Adipocyte (in vitro differentiated cells): ENCODE measurements around the gene MINK1.
A peak's percentile ranks its signal among the peaks of the same experiment; 100 is the strongest.
"Not testable (repeated sequence)": the region's sequence is repeated elsewhere in the genome, so short reads cannot be mapped to it uniquely, and the experiment has no call there.

ENCODE experiments used
- DNase-seq: peaks from one replicate; pipeline ENCODE4 v3.0.0-alpha.2; 2015; ENCODE audit warnings: low read depth
- H3K27me3 ChIP-seq: replicated peaks from 2 replicates; pipeline ENCODE4 v1.7.0; 2013; ENCODE audit warnings: mild to moderate bottlenecking, low read length, moderate library complexity; ENCODE audit not compliant: control insufficient read depth, insufficient read depth
- H3K36me3 ChIP-seq: 2 replicates; pipeline ENCODE4 v1.7.0; 2013; ENCODE audit warnings: low read length, mild to moderate bottlenecking, moderate library complexity; ENCODE audit not compliant: control insufficient read depth, insufficient read depth, severe bottlenecking
- H3K4me1 ChIP-seq: 2 replicates; pipeline ENCODE4 v1.7.0; 2013; ENCODE audit warnings: mild to moderate bottlenecking, low read length, moderate library complexity; ENCODE audit not compliant: control insufficient read depth, insufficient read depth
- H3K4me3 ChIP-seq: 2 replicates; pipeline ENCODE4 v1.7.0; 2013; ENCODE audit warnings: mild to moderate bottlenecking, low read length, moderate library complexity
- H3K9ac ChIP-seq: 2 replicates; pipeline ENCODE4 v1.7.0; 2013; ENCODE audit warnings: mild to moderate bottlenecking, low read length, moderate library complexity
- H3K9me3 ChIP-seq: 2 replicates; pipeline ENCODE4 v1.7.0; 2013; ENCODE audit warnings: mild to moderate bottlenecking, low read length, moderate library complexity; ENCODE audit not compliant: control insufficient read depth

Gene MINK1

DNA sequence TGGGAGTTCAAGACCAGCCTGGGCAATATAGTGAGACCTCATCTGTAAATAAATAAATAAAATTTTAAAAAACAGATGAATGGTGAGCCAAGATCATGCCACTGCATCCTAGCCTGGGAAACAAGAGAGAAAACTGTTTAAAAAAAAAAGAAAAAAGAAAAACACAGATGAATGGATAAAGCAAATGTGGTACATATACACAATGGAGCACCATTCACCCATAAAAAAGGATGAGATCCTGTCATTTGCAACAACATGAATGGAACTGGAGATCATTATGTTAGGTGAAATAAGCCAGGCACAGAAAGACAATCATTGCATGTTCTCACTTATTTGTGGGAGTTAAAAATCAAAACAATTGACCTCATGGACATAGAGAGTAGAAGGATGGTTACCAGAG, 73.5 kb downstream of the MINK1 start:
- H3K4me3 ChIP-seq, DNase-seq, H3K36me3 ChIP-seq, H3K9ac ChIP-seq, H3K9me3 ChIP-seq: not testable (repeated sequence)
- Histone ChIP-seq H3K4me1 (peaks cover 13% of the 10 kb centered on the region), H3K27me3 (peaks cover 10% of the 10 kb centered on the region)

- DNase-seq, result no peak
- no peaks in the 10 kb centered on the region for H3K9me3 ChIP-seq
- peaks cover 13% of the 10 kb centered on the region for H3K4me1 ChIP-seq
- no peak overlapping the region for H3K4me3 ChIP-seq
- peak overlapping the region; percentile 70 for H3K9ac ChIP-seq
- no peaks in the 10 kb centered on the region for H3K36me3 ChIP-seq
- peaks cover 10% of the 10 kb centered on the region for H3K27me3 ChIP-seq
Observed at GRCh38 chr17:4908301-4908700, 75.2 kb downstream of the MINK1 start.

GRCh38 chr17:4908711-4909496, 75.8 kb downstream of the MINK1 start:
- peak overlapping the region; percentile 70 for H3K9ac ChIP-seq

DNA sequence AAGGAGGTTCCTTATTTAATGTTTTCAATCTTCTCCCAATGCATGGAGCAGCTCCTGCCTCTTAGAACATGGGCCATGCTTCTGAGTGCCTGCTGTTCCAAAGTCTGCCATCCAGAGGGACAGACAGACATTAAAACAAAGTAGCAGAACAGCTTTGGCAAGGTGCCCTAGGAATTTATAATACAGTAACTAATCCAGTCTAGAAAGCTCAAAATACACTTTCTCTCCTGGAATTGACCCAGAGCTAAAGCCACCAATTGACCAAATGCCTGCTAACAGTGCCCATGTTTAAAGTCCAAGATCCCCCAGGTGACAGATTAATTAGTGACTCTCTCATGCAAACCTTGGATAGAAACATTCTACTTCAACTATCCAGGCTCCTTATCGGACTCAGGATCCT, 80.9 kb downstream of the MINK1 start:
- H3K36me3 ChIP-seq, result no peaks in the 10 kb centered on the region
- peak; percentile 27 for DNase-seq
- H3K4me3 ChIP-seq, result no peak overlapping the region

More at GRCh38 chr17:4908711-4909496, 75.8 kb downstream of the MINK1 start:
- H3K36me3 ChIP-seq, result no peaks in the 10 kb centered on the region
- H3K4me3 ChIP-seq, result no peak overlapping the region
- H3K9me3 ChIP-seq, result no peaks in the 10 kb centered on the region
- H3K27me3 ChIP-seq, result peaks cover 10% of the 10 kb centered on the region
- DNase-seq, result peak; percentile 89
- H3K4me1 ChIP-seq, result peaks cover 14% of the 10 kb centered on the region

GRCh38 chr17:4914551-4914950, 81.4 kb downstream of the MINK1 start:
- not testable (repeated sequence) for DNase-seq, H3K4me3 ChIP-seq

More for the DNA sequence above, 80.9 kb downstream of the MINK1 start:
- Histone ChIP-seq H3K27me3 (no peaks in the 10 kb centered on the region), H3K4me1 (peaks cover 8% of the 10 kb centered on the region), H3K9ac (no peak overlapping the region), H3K9me3 (no peaks in the 10 kb centered on the region)

DNA sequence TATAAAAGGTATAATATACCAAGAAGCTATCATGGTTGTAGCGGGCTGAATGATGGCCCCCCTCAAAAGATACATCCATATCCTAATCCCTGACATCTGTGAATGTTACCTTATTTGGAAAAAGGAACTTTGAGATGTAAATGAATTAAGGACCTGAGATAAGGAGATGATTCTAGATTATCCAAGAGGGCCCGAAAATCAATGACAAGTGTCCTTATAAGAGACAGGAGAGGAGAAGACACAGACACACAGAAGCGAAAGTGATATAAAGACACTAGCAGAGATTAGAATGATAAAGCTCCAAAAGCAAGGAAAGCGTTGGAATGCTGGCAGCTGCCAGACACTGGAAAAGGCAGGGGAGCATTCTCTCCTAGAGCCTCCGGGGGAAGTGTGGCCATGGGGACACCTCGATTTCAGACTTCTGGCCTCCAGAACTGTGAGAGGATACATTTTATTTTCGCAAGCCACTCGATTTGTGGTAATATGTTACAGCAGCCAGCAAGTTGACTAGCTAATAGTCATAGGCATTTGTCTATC, 86.4 kb downstream of the MINK1 start:
- Histone ChIP-seq H3K27me3 (no peaks in the 10 kb centered on the region), H3K9ac (peak overlapping the region; percentile 59), H3K36me3 (no peaks in the 10 kb centered on the region), H3K9me3 (no peaks in the 10 kb centered on the region), H3K4me1 (peaks cover 20% of the 10 kb centered on the region), H3K4me3 (peak overlapping the region; percentile 35)
- no peak for DNase-seq

More at GRCh38 chr17:4914551-4914950, 81.4 kb downstream of the MINK1 start:
- not testable (repeated sequence) for H3K36me3 ChIP-seq, H3K9ac ChIP-seq, H3K27me3 ChIP-seq, H3K4me1 ChIP-seq, H3K9me3 ChIP-seq

DNA sequence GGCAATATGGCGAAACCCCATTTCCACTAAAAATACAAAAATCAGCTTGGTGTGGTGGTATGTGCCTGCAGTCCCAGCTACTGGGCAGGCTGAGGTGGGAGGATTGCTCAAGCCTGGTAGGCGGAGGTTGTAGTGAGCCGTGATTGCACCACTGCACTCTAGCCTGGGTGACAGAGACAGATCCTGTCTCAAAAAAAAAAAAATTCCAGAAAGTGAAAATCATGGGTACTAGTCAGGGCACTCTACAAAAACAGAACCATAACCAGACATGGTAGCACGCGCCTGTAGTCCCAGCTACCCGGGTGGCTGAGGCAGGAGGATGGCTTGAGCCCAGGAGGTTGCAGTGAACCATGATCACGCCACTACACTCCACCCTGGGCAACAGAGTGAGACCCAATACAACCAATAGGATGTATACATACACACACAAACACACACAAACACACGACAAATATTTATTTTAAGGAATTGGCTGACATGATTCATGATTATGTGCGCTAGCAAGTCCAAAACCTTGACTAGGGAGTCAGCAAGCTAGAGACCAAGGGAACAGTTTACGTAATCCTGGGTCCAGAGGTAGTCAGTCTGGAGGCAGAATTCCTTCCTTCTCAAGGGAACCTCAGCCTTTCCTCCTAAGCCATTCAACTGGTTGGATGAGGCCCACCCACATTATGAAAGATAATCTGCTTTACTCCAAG, 87.4 kb downstream of the MINK1 start:
- peak; percentile 62 for DNase-seq
- Histone ChIP-seq H3K9ac (peak overlapping the region; percentile 30), H3K4me1 (peaks cover 20% of the 10 kb centered on the region), H3K36me3 (no peaks in the 10 kb centered on the region), H3K9me3 (no peaks in the 10 kb centered on the region), H3K4me3 (peak overlapping the region; percentile 62), H3K27me3 (no peaks in the 10 kb centered on the region)

DNA sequence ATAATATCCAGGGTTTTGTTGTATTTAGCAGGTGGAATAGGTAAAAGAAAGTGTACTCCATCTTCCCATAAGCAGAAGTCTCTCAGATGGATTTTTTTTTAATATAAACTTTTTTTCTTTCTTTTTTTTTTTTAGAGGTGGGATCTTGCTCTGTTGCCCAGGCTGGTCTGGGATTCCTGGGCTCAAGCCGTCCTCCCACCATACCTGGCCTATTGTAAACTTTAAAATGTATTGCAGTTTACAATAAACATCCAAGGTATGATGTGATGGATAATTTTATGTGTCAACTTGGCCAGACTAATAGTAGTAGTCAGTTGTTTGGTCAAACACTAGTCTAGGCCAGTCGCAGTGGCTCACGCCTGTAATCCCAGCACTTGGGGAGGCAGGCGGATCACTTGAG, 88.2 kb downstream of the MINK1 start:
- Histone ChIP-seq H3K9me3 (no peaks in the 10 kb centered on the region), H3K4me3 (no peak overlapping the region), H3K9ac (no peak overlapping the region), H3K36me3 (no peaks in the 10 kb centered on the region), H3K27me3 (no peaks in the 10 kb centered on the region), H3K4me1 (peaks cover 20% of the 10 kb centered on the region)
- DNase-seq, result no peak

- DNase-seq, H3K9ac ChIP-seq, H3K4me3 ChIP-seq, H3K4me1 ChIP-seq, H3K36me3 ChIP-seq, H3K9me3 ChIP-seq, H3K27me3 ChIP-seq: not testable (repeated sequence)
Observed at GRCh38 chr17:4926577-4927335, 93.6 kb downstream of the MINK1 start.

- H3K4me1 ChIP-seq, result peaks cover under 1% of the 10 kb centered on the region
- DNase-seq, result no peak
- no peaks in the 10 kb centered on the region for H3K9me3 ChIP-seq
- no peak overlapping the region for H3K4me3 ChIP-seq
- no peaks in the 10 kb centered on the region for H3K36me3 ChIP-seq
- H3K9ac ChIP-seq, result no peak overlapping the region
- no peaks in the 10 kb centered on the region for H3K27me3 ChIP-seq
Observed at GRCh38 chr17:4928881-4929280, 95.7 kb downstream of the MINK1 start.

DNA sequence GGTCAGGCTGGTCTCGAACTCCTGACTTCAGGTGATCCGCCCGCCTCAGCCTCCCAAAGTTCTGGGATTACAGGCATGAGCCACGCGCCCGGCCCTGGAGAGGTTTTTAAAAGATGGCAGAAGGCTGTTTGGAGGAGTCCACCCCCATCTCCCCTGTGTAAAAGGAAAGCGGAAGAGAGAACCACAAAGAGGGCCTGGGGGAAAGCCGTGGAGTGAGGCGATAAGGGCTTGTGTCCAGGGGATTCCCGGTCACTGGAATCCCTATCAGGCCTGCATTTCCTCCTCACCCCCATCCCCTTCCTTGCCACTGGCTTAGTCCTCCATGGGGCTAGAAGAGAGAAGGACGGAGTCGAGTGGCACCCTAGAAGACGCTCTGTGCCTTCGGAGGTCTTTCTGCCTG, 98.8 kb downstream of the MINK1 start, which contains the start of gene GP1BA:
Gene GP1BA (plus strand): TSS at position 315 of the 400 bp plus-strand sequence. CDS start 328 bp downstream, outside the sequence.
- Histone ChIP-seq H3K9me3 (no peaks in the 10 kb centered on the region), H3K4me3 (no peak within 1 kb of the TSS), H3K4me1 (peaks cover 8% of the 10 kb centered on the region), H3K27me3 (no peaks in the 10 kb centered on the region), H3K36me3 (peaks cover 13% of the 10 kb centered on the region), H3K9ac (no peak within 1 kb of the TSS)
- no peak for DNase-seq
